Fibroblast of mammary gland (primary cell): ENCODE measurements around the gene CENPS.
"Not testable (repeated sequence)": the region's sequence is repeated elsewhere in the genome, so short reads cannot be mapped to it uniquely, and the experiment has no call there.

Experiments used
- DNase-seq: peaks from one replicate; pipeline ENCODE4 v3.0.0-alpha.2; 2010; ENCODE audit warnings: low read depth
- H3K4me3 ChIP-seq: 2 replicates; pipeline ENCODE4 v1.5.1; 2011; ENCODE audit warnings: low read depth, mild to moderate bottlenecking, low read length, moderate library complexity; ENCODE audit not compliant: control insufficient read depth
- TF ChIP-seq, protein P1 (sequence below): conservative IDR thresholded peaks from 2 replicates; pipeline ENCODE4 v1.5.1; 2011; ENCODE audit warnings: low read depth, low read length, inconsistent platforms; ENCODE audit not compliant: control insufficient read depth, insufficient read depth

CENPS gene

DNA sequence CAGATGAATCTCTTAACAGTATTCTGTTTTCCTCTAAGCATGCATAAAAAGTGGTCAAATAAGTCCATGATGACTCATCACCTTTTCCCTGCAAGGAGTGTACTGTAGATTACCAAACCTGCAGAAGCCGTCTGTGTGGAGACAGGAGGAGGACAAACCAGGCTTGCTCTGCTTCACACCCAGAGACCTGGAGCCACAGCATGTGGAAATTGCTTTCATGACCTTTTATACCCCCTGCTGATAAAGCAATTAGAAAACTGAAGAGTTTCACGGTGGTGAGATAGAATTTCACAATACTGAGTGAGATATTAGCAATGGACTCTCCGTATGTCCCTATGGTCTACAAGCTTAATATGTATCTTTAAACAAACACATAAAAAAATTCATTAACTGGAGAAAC lies 29.0 kb downstream of the CENPS start:
- no peak overlapping the region for H3K4me3 ChIP-seq
- TF ChIP-seq, protein P1, sequence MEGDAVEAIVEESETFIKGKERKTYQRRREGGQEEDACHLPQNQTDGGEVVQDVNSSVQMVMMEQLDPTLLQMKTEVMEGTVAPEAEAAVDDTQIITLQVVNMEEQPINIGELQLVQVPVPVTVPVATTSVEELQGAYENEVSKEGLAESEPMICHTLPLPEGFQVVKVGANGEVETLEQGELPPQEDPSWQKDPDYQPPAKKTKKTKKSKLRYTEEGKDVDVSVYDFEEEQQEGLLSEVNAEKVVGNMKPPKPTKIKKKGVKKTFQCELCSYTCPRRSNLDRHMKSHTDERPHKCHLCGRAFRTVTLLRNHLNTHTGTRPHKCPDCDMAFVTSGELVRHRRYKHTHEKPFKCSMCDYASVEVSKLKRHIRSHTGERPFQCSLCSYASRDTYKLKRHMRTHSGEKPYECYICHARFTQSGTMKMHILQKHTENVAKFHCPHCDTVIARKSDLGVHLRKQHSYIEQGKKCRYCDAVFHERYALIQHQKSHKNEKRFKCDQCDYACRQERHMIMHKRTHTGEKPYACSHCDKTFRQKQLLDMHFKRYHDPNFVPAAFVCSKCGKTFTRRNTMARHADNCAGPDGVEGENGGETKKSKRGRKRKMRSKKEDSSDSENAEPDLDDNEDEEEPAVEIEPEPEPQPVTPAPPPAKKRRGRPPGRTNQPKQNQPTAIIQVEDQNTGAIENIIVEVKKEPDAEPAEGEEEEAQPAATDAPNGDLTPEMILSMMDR, result no peak
- DNase-seq, result peak; percentile 79

DNA sequence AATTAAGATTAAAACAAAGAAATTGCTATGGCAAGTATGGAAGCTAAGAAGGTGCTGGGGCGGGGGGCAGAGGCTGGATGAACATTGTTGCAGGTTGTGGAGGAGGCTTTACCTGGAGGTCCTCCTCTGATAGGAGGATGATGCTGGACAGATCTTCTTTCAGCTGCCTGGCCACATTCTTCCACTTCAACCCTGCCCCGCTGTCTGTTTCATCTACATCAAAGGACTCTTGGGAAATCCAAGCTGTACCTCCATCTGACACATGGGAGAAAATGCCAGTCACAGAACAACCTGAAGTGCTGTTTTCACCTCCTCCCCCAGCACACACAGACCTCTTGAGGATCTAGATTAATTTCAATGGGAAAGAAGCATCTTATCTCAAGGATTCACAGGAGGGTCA lies 36.8 kb downstream of the CENPS start:
- no peak overlapping the region for H3K4me3 ChIP-seq
- TF ChIP-seq, protein P1, result no peak
- DNase-seq, result no peak

DNA sequence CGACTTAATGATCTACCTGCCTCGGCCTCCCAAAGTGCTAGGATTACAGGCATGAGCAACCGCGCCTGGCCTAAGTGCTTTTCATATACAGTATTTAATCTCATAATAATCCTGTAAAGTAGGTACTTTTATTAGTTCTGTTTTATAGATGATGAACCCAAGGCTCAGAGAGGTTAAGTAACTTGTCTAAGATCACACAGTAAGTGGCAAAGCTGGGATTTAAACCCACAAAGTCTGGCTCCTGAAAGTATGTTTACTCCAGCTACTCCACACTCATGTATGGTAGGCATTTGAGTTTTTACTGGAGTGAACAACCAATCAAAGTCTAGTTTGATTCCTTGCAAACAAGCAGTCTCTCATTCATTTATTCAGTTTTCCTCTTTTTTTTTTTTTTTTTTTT lies 39.8 kb downstream of the CENPS start:
- no peak for DNase-seq
- TF ChIP-seq, protein P1, result no peak
- no peak overlapping the region for H3K4me3 ChIP-seq

DNA sequence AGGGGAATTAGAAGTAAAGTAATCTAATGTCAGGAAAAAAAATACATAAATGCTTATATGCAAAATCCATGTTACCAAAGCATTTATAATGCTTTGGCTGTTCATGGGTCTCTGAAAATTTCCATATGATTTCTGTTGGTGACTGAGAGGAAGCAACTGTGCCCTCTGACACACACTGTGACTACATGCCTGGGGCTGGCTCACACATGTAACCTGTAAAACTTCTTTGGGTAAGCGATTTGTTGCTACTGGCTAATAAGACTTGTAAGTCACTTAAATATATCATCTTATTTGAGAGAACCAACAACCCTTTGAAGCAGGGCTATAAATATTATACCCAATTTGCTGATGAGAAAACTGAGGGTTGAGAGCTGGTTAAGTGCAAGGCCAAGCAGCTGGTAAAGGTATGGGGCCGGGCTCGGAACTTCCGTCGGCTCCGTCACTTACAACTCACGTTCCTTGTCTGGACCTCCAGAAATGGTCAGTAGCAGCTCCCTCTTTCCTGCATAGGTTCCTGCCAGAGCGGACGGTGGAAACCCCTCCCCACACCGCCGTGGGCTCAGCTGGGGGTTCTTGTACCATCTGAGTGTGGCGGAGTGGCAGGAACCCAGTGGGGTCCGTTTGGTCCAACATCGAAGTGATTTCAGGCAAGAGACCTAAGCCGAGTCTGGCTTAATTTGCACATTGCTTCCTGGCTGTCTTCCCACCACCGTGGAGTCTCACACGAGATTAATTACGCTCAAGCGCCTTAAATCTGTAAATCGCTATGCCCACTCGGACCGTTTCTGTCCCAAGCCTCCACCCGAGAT lies 41.4 kb downstream of the CENPS start:
- DNase-seq, result peak; percentile 34
- H3K4me3 ChIP-seq, result peak overlapping the region; percentile 86
- TF ChIP-seq, protein P1, result no peak

DNA sequence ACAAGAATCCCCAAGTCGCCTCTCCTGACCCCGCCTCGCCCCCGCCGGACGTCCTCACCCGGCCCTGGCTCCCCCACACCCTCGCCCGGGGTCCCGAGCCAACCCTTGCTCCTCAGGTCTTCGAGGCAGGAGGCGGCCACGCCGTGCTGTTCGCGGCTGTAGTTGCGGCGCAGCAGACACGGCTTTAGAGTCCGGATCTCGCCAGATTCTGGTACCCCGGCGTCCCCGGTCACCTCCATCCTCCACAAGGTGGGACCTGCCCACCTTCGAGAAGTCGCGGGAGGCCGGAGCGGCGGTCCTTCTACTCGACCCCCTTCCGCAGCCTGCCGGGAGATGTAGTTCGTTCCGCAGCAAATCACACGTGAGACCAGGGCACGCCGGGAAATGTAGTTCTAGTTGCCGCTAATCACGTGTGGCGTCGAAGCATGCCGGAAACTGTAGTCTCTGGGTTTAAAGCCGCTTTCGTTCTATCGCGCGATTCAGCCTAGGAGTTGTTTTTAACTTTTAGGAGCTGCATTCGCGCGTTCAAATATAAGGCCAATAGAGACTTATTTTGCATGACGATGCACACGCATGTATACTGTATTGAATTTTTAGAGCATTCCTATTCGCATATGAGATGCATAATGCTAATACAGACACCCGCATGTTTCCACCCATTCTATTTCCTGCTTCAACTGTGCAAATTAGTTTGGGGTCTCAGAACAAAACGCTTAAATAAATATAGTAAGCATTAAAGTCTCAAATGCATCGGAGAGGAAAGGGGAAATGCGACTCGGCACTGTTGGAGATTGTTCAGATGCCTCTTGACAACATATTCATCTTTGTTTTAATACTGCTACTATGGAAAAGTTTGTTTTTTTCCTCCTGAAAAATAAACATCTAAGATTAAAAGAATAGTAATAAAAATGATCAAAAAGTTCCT lies 42.2 kb downstream of the CENPS start, which contains the start of gene DFFA:
DFFA (minus strand) TSS at position 310 of the 925 bp plus-strand sequence; CDS start at position 239, 71 bp downstream.
- TF ChIP-seq, protein P1, result no peak
- DNase-seq, result peak; percentile 95
- H3K4me3 ChIP-seq, result peak within 1 kb of the TSS; percentile 86

DNA sequence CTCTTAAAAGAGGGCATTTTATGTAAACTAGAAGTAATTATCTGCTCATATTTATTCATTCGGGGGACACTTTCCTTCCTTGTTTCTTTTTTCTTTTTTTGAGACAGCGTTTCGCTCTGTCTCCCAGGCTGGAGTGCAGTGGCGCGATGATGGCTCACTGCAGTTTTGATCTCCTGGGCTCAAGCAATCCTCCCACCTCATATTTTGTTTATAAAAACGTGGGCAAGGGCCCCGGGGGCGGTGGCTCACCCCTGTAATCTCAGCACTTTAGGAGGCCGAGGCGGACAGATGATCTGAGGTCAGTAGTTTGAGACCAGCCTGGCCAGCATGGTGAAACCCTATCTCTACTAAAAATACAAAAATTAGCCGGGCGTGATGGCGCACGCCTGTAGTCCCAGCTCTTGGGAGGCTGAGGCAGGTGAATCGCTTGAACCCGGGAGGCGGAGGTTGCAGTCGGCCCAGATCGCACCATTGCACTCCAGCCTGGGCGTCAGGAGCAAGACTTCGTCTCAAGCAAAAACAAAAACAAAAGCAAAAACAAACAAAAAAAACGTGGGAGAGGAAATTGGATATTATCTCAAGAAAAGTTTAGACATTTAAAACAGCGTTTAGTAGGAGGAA lies 43.0 kb downstream of the CENPS start:
- DNase-seq, result no peak
- TF ChIP-seq, protein P1, result no peak
- H3K4me3 ChIP-seq, result no peak overlapping the region

DNA sequence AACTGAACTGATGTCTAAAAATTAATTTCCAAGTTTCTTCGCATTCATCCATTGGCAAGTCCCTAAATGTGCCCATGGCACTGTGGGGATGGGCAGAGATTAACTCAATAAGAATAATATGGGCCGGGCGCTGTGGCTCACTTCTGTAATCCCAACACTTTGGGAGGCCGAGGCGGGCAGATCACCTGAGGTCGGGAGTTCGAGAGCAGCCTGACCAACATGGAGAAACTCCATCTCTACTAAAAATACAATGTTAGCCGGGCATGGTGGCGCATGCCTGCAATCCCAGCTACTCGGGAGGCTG lies 44.0 kb downstream of the CENPS start:
- DNase-seq, result not testable (repeated sequence)
- H3K4me3 ChIP-seq, result peak overlapping the region; percentile 72
